GM20000 (cell line): Measurements from ENCODE around the gene GALNS.

Experiments used
- DNase-seq: peaks from one replicate; pipeline ENCODE4 v3.0.0; 2012; ENCODE audit warnings: low spot score
- TF ChIP-seq, protein P1 (sequence below): IDR thresholded peaks from 2 replicates; pipeline ENCODE4 v1.5.1; 2012; ENCODE audit warnings: mild to moderate bottlenecking, control low read depth; ENCODE audit errors: extremely low read depth, missing control alignments

Gene GALNS

DNA sequence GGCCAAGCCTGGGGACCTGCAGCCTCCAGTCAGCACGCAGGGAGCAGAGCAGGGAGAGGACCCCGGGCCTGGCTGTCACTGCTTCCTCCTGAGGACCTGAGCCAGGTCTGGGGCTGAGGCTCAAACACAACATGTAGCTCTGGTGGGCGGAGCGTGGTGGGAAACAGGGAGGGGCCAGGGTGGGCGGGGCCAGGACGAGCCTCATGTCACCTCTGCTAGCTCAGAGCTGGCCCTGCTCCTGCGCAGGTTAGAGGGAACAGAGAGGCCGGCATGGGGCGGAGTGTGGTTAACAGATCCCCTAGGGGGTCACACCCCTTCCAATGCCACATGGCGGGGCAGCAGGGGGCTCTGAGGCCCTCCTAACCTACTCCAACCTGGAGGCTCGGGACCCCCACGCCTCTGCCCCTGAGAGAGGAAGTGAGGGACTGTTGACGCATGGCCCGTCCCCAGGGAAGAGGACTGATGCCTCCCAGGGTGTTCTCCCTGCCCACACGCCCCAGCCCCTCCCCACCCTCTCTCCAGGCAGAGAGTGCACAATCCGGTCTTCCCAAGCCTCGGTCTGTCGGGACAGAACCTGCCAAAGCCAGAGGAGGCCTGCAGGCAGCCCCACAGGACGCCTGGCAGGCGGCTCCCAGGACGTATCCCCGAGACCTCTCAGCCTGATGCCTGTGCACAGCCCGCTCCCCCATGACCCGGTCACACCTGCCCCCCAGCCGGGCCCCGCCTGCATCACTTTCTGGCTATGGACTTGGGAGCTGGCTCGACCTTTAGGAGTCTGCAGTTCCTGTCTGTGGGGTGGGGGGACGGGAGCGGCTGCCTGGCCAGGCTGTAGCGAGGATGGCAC lies 86.9 kb downstream of the GALNS start:
- DNase-seq = peak; percentile 89
- TF ChIP-seq, protein P1, sequence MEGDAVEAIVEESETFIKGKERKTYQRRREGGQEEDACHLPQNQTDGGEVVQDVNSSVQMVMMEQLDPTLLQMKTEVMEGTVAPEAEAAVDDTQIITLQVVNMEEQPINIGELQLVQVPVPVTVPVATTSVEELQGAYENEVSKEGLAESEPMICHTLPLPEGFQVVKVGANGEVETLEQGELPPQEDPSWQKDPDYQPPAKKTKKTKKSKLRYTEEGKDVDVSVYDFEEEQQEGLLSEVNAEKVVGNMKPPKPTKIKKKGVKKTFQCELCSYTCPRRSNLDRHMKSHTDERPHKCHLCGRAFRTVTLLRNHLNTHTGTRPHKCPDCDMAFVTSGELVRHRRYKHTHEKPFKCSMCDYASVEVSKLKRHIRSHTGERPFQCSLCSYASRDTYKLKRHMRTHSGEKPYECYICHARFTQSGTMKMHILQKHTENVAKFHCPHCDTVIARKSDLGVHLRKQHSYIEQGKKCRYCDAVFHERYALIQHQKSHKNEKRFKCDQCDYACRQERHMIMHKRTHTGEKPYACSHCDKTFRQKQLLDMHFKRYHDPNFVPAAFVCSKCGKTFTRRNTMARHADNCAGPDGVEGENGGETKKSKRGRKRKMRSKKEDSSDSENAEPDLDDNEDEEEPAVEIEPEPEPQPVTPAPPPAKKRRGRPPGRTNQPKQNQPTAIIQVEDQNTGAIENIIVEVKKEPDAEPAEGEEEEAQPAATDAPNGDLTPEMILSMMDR = no peak

DNA sequence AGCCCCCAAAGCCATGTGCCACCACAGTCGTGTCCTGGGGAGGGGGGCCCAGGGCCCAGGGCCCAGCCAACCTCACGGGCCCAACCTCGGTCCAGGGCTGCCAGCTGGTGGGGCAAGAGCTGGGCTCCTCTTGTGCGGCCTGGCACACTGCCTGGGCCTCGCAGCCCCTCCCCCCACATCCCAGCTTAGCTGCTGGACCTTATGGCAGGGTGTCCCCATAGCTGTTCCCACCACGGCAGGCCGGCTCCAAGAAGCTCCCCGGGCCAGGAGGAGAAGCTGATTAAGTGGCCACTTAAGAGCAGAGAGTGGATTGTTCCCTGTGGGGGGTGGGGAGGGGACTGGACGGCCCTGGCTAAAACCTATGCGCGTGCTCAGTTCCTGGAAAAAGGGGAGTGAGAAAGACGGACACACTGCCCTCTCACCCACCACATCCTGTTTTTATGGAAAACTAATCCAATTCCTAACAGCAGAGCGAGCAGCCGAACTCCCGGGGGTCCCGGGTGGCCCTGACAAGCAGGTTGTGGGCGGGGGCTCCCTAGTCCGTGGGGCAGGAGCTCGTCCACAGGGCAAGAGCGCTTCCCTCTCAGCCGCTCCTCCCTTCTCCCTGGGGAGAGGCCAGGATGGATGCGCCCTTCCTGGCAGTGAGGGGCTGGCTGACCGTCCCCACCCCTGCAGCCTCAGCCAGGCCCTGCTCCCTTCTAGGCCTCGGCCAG lies 88.5 kb downstream of the GALNS start:
- DNase-seq = no peak

DNA sequence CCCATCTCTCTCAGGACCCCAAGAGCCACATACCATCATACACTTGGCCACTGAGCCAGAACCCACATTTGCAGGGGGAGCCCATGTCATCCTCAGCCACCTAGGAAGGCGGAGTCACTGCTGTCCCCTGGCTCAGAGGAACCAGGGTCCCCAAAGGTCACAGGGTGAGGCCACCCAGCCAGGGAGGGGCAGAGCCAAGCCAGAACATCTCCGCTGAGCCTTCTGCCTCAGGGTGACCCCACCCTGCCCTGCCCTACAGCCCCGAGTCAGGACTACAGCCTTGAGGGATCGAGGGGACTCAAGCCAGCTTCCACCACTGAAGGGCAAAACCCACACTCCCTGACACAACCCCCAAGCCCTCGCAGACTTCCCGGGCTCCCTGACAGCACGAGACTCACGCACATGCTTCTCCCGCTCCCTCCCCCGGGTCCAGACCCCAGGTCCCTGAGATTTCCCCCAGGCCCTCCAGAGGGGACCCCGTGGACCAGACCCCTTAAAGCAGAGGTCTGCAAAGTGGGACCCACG lies 89.1 kb downstream of the GALNS start:
- DNase-seq = no peak
- TF ChIP-seq, protein P1 = no peak

More for the DNA sequence above, 88.5 kb downstream of the GALNS start:
- TF ChIP-seq, protein P1 = no peak

DNA sequence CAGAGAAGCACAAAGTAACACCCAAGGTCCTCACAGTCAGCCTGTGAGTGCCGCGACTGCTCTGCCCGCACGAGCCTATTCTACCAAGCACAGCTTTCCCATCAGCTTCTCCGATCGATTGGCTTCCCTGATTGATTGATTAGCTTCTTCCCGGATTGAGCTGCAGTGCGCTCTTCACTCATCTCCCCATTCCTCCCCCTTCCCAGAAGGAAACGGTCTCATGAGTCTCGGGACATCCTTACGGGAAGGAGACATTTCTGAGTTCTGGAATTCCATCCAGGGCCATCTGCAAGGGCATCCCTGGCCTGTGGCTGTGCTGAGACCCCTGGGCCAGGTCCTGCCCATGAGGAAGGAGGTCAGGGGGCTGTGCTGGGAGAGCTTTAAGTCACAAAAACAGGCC lies 89.8 kb downstream of the GALNS start:
- TF ChIP-seq, protein P1 = no peak
- DNase-seq = no peak

DNA sequence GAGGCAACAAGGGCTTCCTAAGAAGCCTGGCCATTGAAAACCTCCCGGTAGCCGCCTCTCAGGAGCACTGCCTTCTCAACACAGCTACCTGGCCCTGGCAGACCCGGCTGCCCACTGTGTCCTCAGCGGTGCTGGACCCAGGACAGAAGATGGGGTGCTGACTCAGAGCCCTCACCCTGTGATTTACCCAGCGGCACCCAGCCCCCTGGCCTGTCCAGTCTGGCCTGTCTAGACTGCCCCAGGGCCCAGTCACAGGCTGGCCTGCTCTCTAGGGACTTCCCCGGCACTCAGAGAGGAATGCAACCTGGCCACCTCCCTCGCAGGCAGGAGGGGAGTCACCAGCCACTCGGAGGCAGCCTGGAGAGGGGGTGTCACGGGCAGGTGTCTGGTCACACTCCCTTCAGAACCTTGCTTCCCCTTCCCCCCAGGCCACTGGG lies 91.8 kb downstream of the GALNS start:
- DNase-seq = no peak
- TF ChIP-seq, protein P1 = no peak

DNA sequence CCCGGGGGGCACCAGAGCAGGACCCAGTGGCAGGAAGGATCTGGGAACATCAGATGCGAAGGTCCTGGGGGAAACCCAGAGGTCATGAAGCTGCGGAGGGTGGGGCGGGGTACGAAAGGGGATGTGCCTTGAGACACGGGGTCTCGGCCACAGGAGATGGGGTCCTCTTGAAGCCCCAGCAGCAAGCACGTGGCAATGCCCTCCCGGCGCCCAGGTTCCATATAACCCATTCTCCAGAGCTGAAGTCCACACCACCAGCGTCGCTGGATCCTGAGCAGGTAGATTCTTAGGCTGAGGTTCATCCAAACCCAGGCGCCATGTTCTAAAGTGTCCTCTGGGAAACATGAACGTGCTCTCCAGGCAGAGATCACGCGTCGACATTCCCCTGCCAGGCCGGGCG lies 92.7 kb downstream of the GALNS start:
- no peak for DNase-seq
- TF ChIP-seq, protein P1 = no peak
